C4-2B (cell line): ENCODE data around the gene NKD1.

ENCODE experiments used
- ZFX ChIP-seq: fragments of 450-650 bp; IDR thresholded peaks from 2 replicates; pipeline ENCODE4 v1.6.1; 2017
- TF ChIP-seq, protein P1 (sequence below): fragments of 450-650 bp; conservative IDR thresholded peaks from 2 replicates; pipeline ENCODE4 v1.5.1; 2017; ENCODE audit warnings: mild to moderate bottlenecking

- TF ChIP-seq, protein P1, sequence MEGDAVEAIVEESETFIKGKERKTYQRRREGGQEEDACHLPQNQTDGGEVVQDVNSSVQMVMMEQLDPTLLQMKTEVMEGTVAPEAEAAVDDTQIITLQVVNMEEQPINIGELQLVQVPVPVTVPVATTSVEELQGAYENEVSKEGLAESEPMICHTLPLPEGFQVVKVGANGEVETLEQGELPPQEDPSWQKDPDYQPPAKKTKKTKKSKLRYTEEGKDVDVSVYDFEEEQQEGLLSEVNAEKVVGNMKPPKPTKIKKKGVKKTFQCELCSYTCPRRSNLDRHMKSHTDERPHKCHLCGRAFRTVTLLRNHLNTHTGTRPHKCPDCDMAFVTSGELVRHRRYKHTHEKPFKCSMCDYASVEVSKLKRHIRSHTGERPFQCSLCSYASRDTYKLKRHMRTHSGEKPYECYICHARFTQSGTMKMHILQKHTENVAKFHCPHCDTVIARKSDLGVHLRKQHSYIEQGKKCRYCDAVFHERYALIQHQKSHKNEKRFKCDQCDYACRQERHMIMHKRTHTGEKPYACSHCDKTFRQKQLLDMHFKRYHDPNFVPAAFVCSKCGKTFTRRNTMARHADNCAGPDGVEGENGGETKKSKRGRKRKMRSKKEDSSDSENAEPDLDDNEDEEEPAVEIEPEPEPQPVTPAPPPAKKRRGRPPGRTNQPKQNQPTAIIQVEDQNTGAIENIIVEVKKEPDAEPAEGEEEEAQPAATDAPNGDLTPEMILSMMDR: no peak
- no peak for TF ChIP-seq ZFX
These were observed 22.8 kb downstream of the NKD1 start for GRCh38 chr16:50570808-50571598.
